Endothelial cell of umbilical vein (primary cell): ENCODE measurements around the gene TPCN2. TPM values are rescaled to one million over a fixed set of nuclear protein-coding genes. Genes with fewer than 3 reads are reported as not detected.

Experiments used
- BruUV-seq: library from RNA; stranded (reverse); fragments of 400-500 nt; replicated peaks from 2 replicates; lab custom pipeline; 2021; lab: Mats Ljungman, UMichigan
- CTCF ChIA-PET: fragments of 300-600, 350-600 bp; sonication (Branson Sonifier 250); formaldehyde crosslinking; loops from one replicate; lab custom pipeline; 2021; ENCODE audit warnings: antibody characterized with exemption, inconsistent platforms; lab: Charles Lee
- POLR2A ChIA-PET: fragments of 300-600, 350-600 bp; sonication (Branson Sonifier 250); formaldehyde crosslinking; loops from one replicate; lab custom pipeline; 2021; ENCODE audit warnings: antibody characterized with exemption, inconsistent platforms; lab: Charles Lee
- DNase-seq: peaks from one replicate; pipeline ENCODE4 v3.0.0-alpha.2; 2011; ENCODE audit warnings: low read depth, low spot score
- FAIRE-seq: peaks from 2 replicates; lab custom pipeline; 2011; peaks lifted over from hg19 to GRCh38; lab: Jason Lieb, UNC
- H2AFZ ChIP-seq: 2 replicates; pipeline ENCODE4 v1.6.0; 2012; ENCODE audit warnings: low read depth, low read length, control low read depth, inconsistent platforms
- H3K27ac ChIP-seq: 2 replicates; pipeline ENCODE4 v1.5.1; 2011; ENCODE audit warnings: low read depth, mild to moderate bottlenecking, control low read depth, low read length, moderate library complexity; ENCODE audit not compliant: insufficient read depth
- H3K27me3 ChIP-seq, 2 experiments: 2 replicates each; pipeline versions ENCODE4 v1.6.0 to v1.6.1; 2011; ENCODE audit warnings: low read length in 2 of 2, mixed read lengths in 1 of 2; ENCODE audit not compliant: control insufficient read depth in 2 of 2, insufficient read depth in 2 of 2
- H3K36me3 ChIP-seq, 2 experiments: 2 replicates in 1 of 2; 3 replicates in 1 of 2; pipeline ENCODE4 v1.5.1; 2011; ENCODE audit warnings: low read length in 2 of 2, mild to moderate bottlenecking in 1 of 2, moderate library complexity in 1 of 2; ENCODE audit not compliant: control insufficient read depth in 2 of 2, insufficient read depth in 2 of 2; ENCODE audit errors: extremely low read depth in 1 of 2
- H3K4me1 ChIP-seq: 3 replicates; pipeline ENCODE4 v1.5.1; 2011; ENCODE audit warnings: mild to moderate bottlenecking, low read length; ENCODE audit not compliant: control insufficient read depth, insufficient read depth; ENCODE audit errors: extremely low read depth
- H3K4me2 ChIP-seq: 2 replicates; pipeline ENCODE4 v1.6.1; 2011; ENCODE audit warnings: low read length, control low read depth, mixed read lengths; ENCODE audit not compliant: insufficient read depth
- H3K4me3 ChIP-seq, 3 experiments: fragments of 200-600 bp in 1 of 3; sonication (generic), shearing (Covaris generic) in 1 of 3; replicated peaks in 1 of 3; 2 replicates each; pipeline ENCODE4 v1.5.1; 2011 to 2016; ENCODE audit warnings: control low read depth in 3 of 3, low read length in 3 of 3, mild to moderate bottlenecking in 2 of 3, inconsistent platforms in 1 of 3, low read depth in 1 of 3, moderate library complexity in 1 of 3; ENCODE audit not compliant: insufficient read depth in 1 of 3
- H3K79me2 ChIP-seq: 2 replicates; pipeline ENCODE4 v1.6.0; 2012; ENCODE audit warnings: low read length, inconsistent platforms; ENCODE audit not compliant: control insufficient read depth, insufficient read depth
- H3K9ac ChIP-seq: replicated peaks from 2 replicates; pipeline ENCODE3; 2011; ENCODE audit warnings: low read length, control low read depth; ENCODE audit not compliant: insufficient read depth; ENCODE audit errors: extremely low read depth
- H3K9me1 ChIP-seq: replicated peaks from 3 replicates; pipeline ENCODE4 v1.6.0; 2011; ENCODE audit warnings: mild to moderate bottlenecking, low read length; ENCODE audit not compliant: control insufficient read depth, insufficient read depth; ENCODE audit errors: extremely low read depth
- H3K9me3 ChIP-seq: replicated peaks from 2 replicates; pipeline ENCODE4 v1.5.1; 2012; ENCODE audit warnings: low read length, inconsistent platforms; ENCODE audit not compliant: control insufficient read depth, insufficient read depth
- H4K20me1 ChIP-seq: replicated peaks from 2 replicates; pipeline ENCODE3; 2011; ENCODE audit warnings: mild to moderate bottlenecking, low read length; ENCODE audit not compliant: control insufficient read depth, insufficient read depth; ENCODE audit errors: extremely low read depth
- CTCF ChIP-seq, 2 donors: IDR thresholded peaks; 1 replicate in 1 of 2; 2 replicates in 1 of 2; pipeline ENCODE4 v1.5.1; 2011; ENCODE audit warnings: low read length in 2 of 2, mild to moderate bottlenecking in 2 of 2, moderate library complexity in 2 of 2, control low read depth in 1 of 2, inconsistent platforms in 1 of 2, low read depth in 1 of 2; ENCODE audit not compliant: insufficient read depth in 1 of 2; ENCODE audit errors: extremely low read depth in 1 of 2
- EZH2 ChIP-seq: IDR thresholded peaks from 2 replicates; pipeline ENCODE4 v1.6.1; 2012; ENCODE audit warnings: borderline replicate concordance, low read depth, mild to moderate bottlenecking, moderate library complexity, low read length, inconsistent platforms; ENCODE audit not compliant: severe bottlenecking
- FOS ChIP-seq: IDR thresholded peaks from 2 replicates; pipeline ENCODE4 v1.6.1; 2011; ENCODE audit warnings: mild to moderate bottlenecking, low read length, moderate library complexity, borderline replicate concordance; ENCODE audit not compliant: insufficient read depth
- GATA2 ChIP-seq: IDR thresholded peaks from 2 replicates; pipeline ENCODE4 v1.7.0; 2011; ENCODE audit warnings: low read depth, mild to moderate bottlenecking, moderate library complexity, mixed read lengths, low read length; ENCODE audit not compliant: insufficient read length, insufficient read depth
- JUN ChIP-seq: IDR thresholded peaks from 2 replicates; pipeline ENCODE4 v1.6.1; 2011; ENCODE audit warnings: borderline replicate concordance, low read depth; ENCODE audit not compliant: insufficient read length, insufficient read depth
- MYC ChIP-seq: IDR thresholded peaks from one replicate; pipeline ENCODE4 v1.6.1; 2011; ENCODE audit warnings: mild to moderate bottlenecking, low read depth, low read length
- POLR2A ChIP-seq: IDR thresholded peaks from 2 replicates; pipeline ENCODE4 v1.6.1; 2012; ENCODE audit warnings: low read depth, mild to moderate bottlenecking, control low read depth, low read length
- POLR2AphosphoS5 ChIP-seq: IDR thresholded peaks from 2 replicates; pipeline ENCODE4 v1.6.1; 2012; ENCODE audit warnings: low read depth, mild to moderate bottlenecking, control low read depth, low read length, moderate library complexity; ENCODE audit not compliant: insufficient read depth
- dilution Hi-C: fragments of 300-500 bp; cut with MboI; formaldehyde crosslinking; loops from one replicate; pipeline ENCODE4 v1.15.0; 2019; ENCODE audit warnings: low sequenced_read_pairs; ENCODE audit not compliant: extremely low pct_ligation_motif_present
- intact Hi-C: fragments of 100-400 bp; cut with micrococcal nuclease; formaldehyde crosslinking; loops from one replicate; pipeline ENCODE4 v1.10.0; 2022
- polyA plus RNA-seq, 4 experiments: library from polyadenylated mRNA; depleted of rRNA in 3 of 4; stranded (reverse) in 3 of 4; unstranded in 1 of 4; fragments of >200 nt; gene quantifications; 2 replicates each; pipeline versions ENCODE4 v1.2.1 to v1.2.3, GENCODE V29; 2011 to 2012; ENCODE audit warnings: missing spikeins in 1 of 4
- total RNA-seq: library from RNA; stranded (reverse); gene quantifications from 2 replicates; pipeline ENCODE4 v1.2.3, GENCODE V29; 2021
- TF ChIP-seq, protein P1 (sequence below): IDR thresholded peaks from 2 replicates; pipeline ENCODE4 v1.6.1; 2011; ENCODE audit not compliant: insufficient read depth, insufficient read length

TPCN2 gene
- total and polyA plus RNA-seq, 2 donors (not counting 3 experiments of a cell fraction or from before 2014, with no cell fraction given) = 10.3 to 13.4 TPM

- BruUV-seq = no TSS peak
Observed at GRCh38 chr11:69157156-69157821, 108.6 kb downstream of the TPCN2 start.

DNA sequence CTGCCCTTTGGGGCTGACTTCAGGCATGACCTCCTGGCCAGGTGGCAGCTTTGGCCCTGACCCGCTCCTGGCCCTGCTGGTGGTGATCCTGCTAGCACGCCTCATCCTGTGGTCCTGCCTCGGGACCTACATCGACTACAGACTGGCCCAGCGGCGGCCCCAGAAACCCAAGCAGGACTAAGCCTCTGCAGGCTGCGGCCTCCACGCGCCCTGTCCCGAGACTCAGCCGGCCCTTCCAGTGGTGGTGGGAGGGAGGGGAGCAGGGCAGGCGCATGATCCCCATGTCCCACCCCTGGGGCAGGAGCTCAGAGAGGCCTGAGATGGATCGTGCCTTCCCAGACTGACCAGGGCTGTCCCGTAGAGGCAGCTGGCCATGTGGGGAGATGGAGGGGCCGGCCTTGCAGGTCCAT lies 109.1 kb downstream of the TPCN2 start:
- FAIRE-seq (no peak), DNase-seq (no peak)
- Histone ChIP-seq H4K20me1 (no peaks in the 10 kb centered on the region), H3K79me2 (no peaks in the 10 kb centered on the region), H3K9me3 (no peaks in the 10 kb centered on the region), H3K4me2 (no peak overlapping the region), H3K4me1 (no peaks in the 10 kb centered on the region), H3K9me1 (no peaks in the 10 kb centered on the region), H3K36me3 (no peaks in the 10 kb centered on the region), H3K9ac (no peak overlapping the region), H3K27ac (no peak overlapping the region), H3K27me3 (peaks cover 0 to 6% of the 10 kb centered on the region in 2 experiments), H3K4me3 (no peak overlapping the region), H2AFZ (no peak overlapping the region)
- CTCF ChIA-PET = interaction anchor here (0.7 to 1.2 kb wide), 4 partner anchors 12 to 26 kb away, joined by 3 read pairs; no protein-coding TSS in a partner anchor
- TF ChIP-seq EZH2 = no peak
- no peak for TF ChIP-seq GATA2
- TF ChIP-seq POLR2A = no peak
- no peak for TF ChIP-seq CTCF (IDR thresholded peaks at IDR 0.05; ENCODE audit: extremely low read depth in 1 of 2, insufficient read depth in 1 of 2, low read depth in 1 of 2, low read length in 2 of 2)
- no peak for TF ChIP-seq POLR2AphosphoS5
- TF ChIP-seq JUN = no peak
- TF ChIP-seq, protein P1, sequence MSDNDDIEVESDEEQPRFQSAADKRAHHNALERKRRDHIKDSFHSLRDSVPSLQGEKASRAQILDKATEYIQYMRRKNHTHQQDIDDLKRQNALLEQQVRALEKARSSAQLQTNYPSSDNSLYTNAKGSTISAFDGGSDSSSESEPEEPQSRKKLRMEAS = no peak
- TF ChIP-seq MYC = no peak
- TF ChIP-seq FOS = no peak
- dilution Hi-C loops = no loop called here
- POLR2A ChIA-PET = no interaction called here
- intact Hi-C loops = no loop called here
- no TSS peak for BruUV-seq

More at GRCh38 chr11:69157156-69157821, 108.6 kb downstream of the TPCN2 start:
- Histone ChIP-seq H3K79me2 (no peaks in the 10 kb centered on the region), H3K27ac (no peak overlapping the region), H3K9me3 (no peaks in the 10 kb centered on the region), H2AFZ (peak overlapping the region; percentile 46), H4K20me1 (no peaks in the 10 kb centered on the region), H3K4me3 (no peak overlapping the region), H3K27me3 (peaks cover 0 to 6% of the 10 kb centered on the region in 2 experiments), H3K36me3 (no peaks in the 10 kb centered on the region), H3K4me2 (peak overlapping the region; percentile 21), H3K9ac (no peak overlapping the region), H3K9me1 (no peaks in the 10 kb centered on the region), H3K4me1 (no peaks in the 10 kb centered on the region)
- no peak for FAIRE-seq
- intact Hi-C loops = no loop called here
- POLR2A ChIA-PET = no interaction called here
- peak; percentile 13 for DNase-seq
- TF ChIP-seq POLR2A (no peak), EZH2 (peak; percentile 26), FOS (no peak), JUN (no peak), GATA2 (no peak)
- TF ChIP-seq, protein P1 = no peak
- dilution Hi-C loops = no loop called here
- CTCF ChIA-PET = interaction anchor here (0.6 to 1.2 kb wide), 6 partner anchors 11 to 56 kb away, joined by 3 read pairs; no protein-coding TSS in a partner anchor
